GM23338 (cell line): ENCODE data around the gene ABAT. TPM values are rescaled to one million over a fixed set of nuclear protein-coding genes. Genes with fewer than 3 reads are reported as not detected.

Experiments used
- ATAC-seq: fragments of 200-7000 bp; cut with Tn5 transposase; 3 replicates; pipeline ENCODE4 v1.9.1; 2020
- DNase-seq: peaks from one replicate; pipeline ENCODE4 v3.0.0-alpha.2; 2015; ENCODE audit warnings: low spot score
- H2AFZ ChIP-seq: fragments of 200-600 bp; sonication (generic); 2 replicates; pipeline ENCODE4 v1.8.0; 2016; ENCODE audit warnings: antibody characterized with exemption, mild to moderate bottlenecking, moderate library complexity
- H3F3A ChIP-seq: fragments of 200-600 bp; sonication (generic); replicated peaks from 2 replicates; pipeline ENCODE4 v1.8.0; 2017; ENCODE audit warnings: antibody characterized with exemption, mixed run types, low read depth
- H3K27ac ChIP-seq: fragments of 200-600 bp; sonication (generic); 2 replicates; pipeline ENCODE4 v1.6.1; 2016; ENCODE audit warnings: low read depth
- H3K27me3 ChIP-seq: fragments of 200-600 bp; sonication (generic); 2 replicates; pipeline ENCODE4 v1.8.0; 2016; ENCODE audit warnings: mild to moderate bottlenecking, mixed run types, moderate library complexity; ENCODE audit not compliant: insufficient read depth
- H3K36me3 ChIP-seq: fragments of 200-600 bp; sonication (generic); 2 replicates; pipeline ENCODE4 v1.8.0; 2016; ENCODE audit warnings: mild to moderate bottlenecking; ENCODE audit not compliant: insufficient read depth
- H3K4me1 ChIP-seq: fragments of 200-600 bp; sonication (generic); 2 replicates; pipeline ENCODE4 v1.8.0; 2016; ENCODE audit warnings: mild to moderate bottlenecking, moderate library complexity; ENCODE audit not compliant: insufficient read depth
- H3K4me2 ChIP-seq: fragments of 200-600 bp; sonication (generic); 2 replicates; pipeline ENCODE4 v1.7.1; 2017; ENCODE audit warnings: mixed run types
- H3K4me3 ChIP-seq: fragments of 200-600 bp; sonication (generic); 2 replicates; pipeline ENCODE4 v1.6.1; 2016; ENCODE audit warnings: mixed run types
- H3K79me2 ChIP-seq: fragments of 200-600 bp; sonication (generic); replicated peaks from 2 replicates; pipeline ENCODE4 v1.8.0; 2017; ENCODE audit warnings: mild to moderate bottlenecking; ENCODE audit not compliant: insufficient read depth
- H3K9me2 ChIP-seq: fragments of 200-600 bp; sonication (generic); 2 replicates; pipeline ENCODE4 v1.8.0; 2017; ENCODE audit not compliant: insufficient read depth
- H4K20me1 ChIP-seq: fragments of 200-600 bp; sonication (generic); replicated peaks from 2 replicates; pipeline ENCODE4 v1.8.0; 2017; ENCODE audit warnings: mild to moderate bottlenecking; ENCODE audit not compliant: insufficient read depth
- H3K27ac Mint-ChIP-seq: 2 replicates; pipeline ENCODE4 v1.8.0; 2020; ENCODE audit warnings: inconsistent platforms, mild to moderate bottlenecking, moderate library complexity, mixed read lengths
- H3K27me3 Mint-ChIP-seq: 3 replicates; pipeline ENCODE4 v1.8.0; 2022; ENCODE audit warnings: low read depth, mild to moderate bottlenecking, moderate library complexity, mixed read lengths, inconsistent platforms; ENCODE audit not compliant: insufficient read depth, poor library complexity
- H3K36me3 Mint-ChIP-seq: 3 replicates; pipeline ENCODE4 v1.8.0; 2021; ENCODE audit warnings: low read depth, mild to moderate bottlenecking, inconsistent platforms, moderate library complexity, mixed read lengths
- H3K4me1 Mint-ChIP-seq: 3 replicates; pipeline ENCODE4 v1.8.0; 2020; ENCODE audit warnings: mild to moderate bottlenecking, inconsistent platforms, mixed read lengths
- H3K4me3 Mint-ChIP-seq: 3 replicates; pipeline ENCODE4 v1.8.0; 2021; ENCODE audit warnings: moderate library complexity, mild to moderate bottlenecking, inconsistent platforms, mixed read lengths
- H3K9me3 Mint-ChIP-seq: 3 replicates; pipeline ENCODE4 v1.8.0; 2020; ENCODE audit warnings: moderate library complexity, mild to moderate bottlenecking, inconsistent platforms, mixed read lengths
- CREB1 ChIP-seq: fragments of 250-450 bp; sonication (Bioruptor Pico); IDR thresholded peaks from 2 replicates; pipeline ENCODE4 v1.5.0; 2020; ENCODE audit warnings: low read depth, mild to moderate bottlenecking, moderate library complexity
- CTCF ChIP-seq, 2 experiments: fragments of 200-600 bp in 1 of 2; sonication (generic) in 1 of 2; conservative IDR thresholded peaks; 2 replicates each; pipeline versions ENCODE4 v1.5.1 to v1.6.1; 2016 to 2017; ENCODE audit warnings: antibody characterized with exemption in 2 of 2, low read depth in 2 of 2, mild to moderate bottlenecking in 2 of 2, moderate library complexity in 1 of 2
- ETS1 ChIP-seq: IDR thresholded peaks from 2 replicates; pipeline ENCODE4 v1.6.1; 2016; ENCODE audit warnings: antibody characterized with exemption
- EZH2 ChIP-seq: fragments of 200-600 bp; sonication (generic); IDR thresholded peaks from one replicate; pipeline ENCODE4 v1.8.0; 2017; ENCODE audit warnings: antibody characterized with exemption, mild to moderate bottlenecking, low read depth; ENCODE audit not compliant: unreplicated experiment
- EZH2phosphoT487 ChIP-seq: fragments of 200-600 bp; sonication (generic); IDR thresholded peaks from one replicate; pipeline ENCODE4 v1.8.1; 2018; ENCODE audit warnings: antibody characterized with exemption; ENCODE audit not compliant: unreplicated experiment
- JUNB ChIP-seq: IDR thresholded peaks from one replicate; pipeline ENCODE4 v1.6.1; 2016; ENCODE audit warnings: antibody characterized with exemption; ENCODE audit not compliant: unreplicated experiment
- NANOG ChIP-seq: IDR thresholded peaks from 2 replicates; pipeline ENCODE4 v1.6.1; 2016; ENCODE audit warnings: antibody characterized with exemption, borderline replicate concordance
- POLR2AphosphoS5 ChIP-seq: IDR thresholded peaks from 2 replicates; pipeline ENCODE4 v1.6.1; 2016; ENCODE audit warnings: antibody characterized with exemption, low read depth
- REST ChIP-seq: IDR thresholded peaks from one replicate; pipeline ENCODE4 v1.6.1; 2018; ENCODE audit warnings: antibody characterized with exemption; ENCODE audit not compliant: unreplicated experiment
- STAT1 ChIP-seq: IDR thresholded peaks from one replicate; pipeline ENCODE4 v1.6.1; 2016; ENCODE audit warnings: antibody characterized with exemption; ENCODE audit not compliant: unreplicated experiment
- ZNF114 ChIP-seq: fragments of 250-450 bp; sonication (Bioruptor Pico); IDR thresholded peaks from 2 replicates; pipeline ENCODE4 v1.5.0; 2020; ENCODE audit warnings: mild to moderate bottlenecking, moderate library complexity
- ZNF331 ChIP-seq: fragments of 250-450 bp; sonication (Bioruptor Pico); IDR thresholded peaks from 2 replicates; pipeline ENCODE4 v1.5.0; 2020; ENCODE audit warnings: low read depth, mild to moderate bottlenecking, moderate library complexity
- ZNF462 ChIP-seq: fragments of 250-450 bp; sonication (Bioruptor Pico); IDR thresholded peaks from 2 replicates; pipeline ENCODE4 v1.5.0; 2020; ENCODE audit warnings: mild to moderate bottlenecking, moderate library complexity
- polyA plus RNA-seq: library from polyadenylated mRNA; unstranded; fragments of >200 nt; fragmentation: Nextera tagmentation; extraction: Ambion mirVana; gene quantifications from 2 replicates; pipeline ENCODE4 v1.2.1, GENCODE V29; 2016
- total RNA-seq: library from RNA; depleted of rRNA; stranded (reverse); fragments of >200 nt; shearing (Covaris generic); gene quantifications from 2 replicates; pipeline ENCODE4 v1.2.3, GENCODE V29; 2014

Gene ABAT
- total and polyA plus RNA-seq, 2 experiments from 2014 or later, result 4.4 to 8.8 TPM

GRCh38 chr16:8628981-8629725 lies 45.3 kb upstream of the ABAT start:
- no peak overlapping the region; the same call in 2 of the 3 replicates for H3K4me3 Mint-ChIP-seq
- Histone ChIP-seq H3K79me2 (peaks cover 15% of the 10 kb centered on the region), H3K27ac (no peak overlapping the region), H4K20me1 (peaks cover 27% of the 10 kb centered on the region), H3F3A (0 out of 2 replicates have a peak, but pooled peaks cover 4% of the 10 kb centered on the region), H2AFZ (no peak overlapping the region), H3K4me1 (no peaks in the 10 kb centered on the region), H3K4me2 (no peak overlapping the region), H3K4me3 (no peak overlapping the region), H3K27me3 (no peaks in the 10 kb centered on the region), H3K36me3 (peaks cover 29% of the 10 kb centered on the region), H3K9me2 (no peaks in the 10 kb centered on the region)
- ATAC-seq (no peak), DNase-seq (no peak)
- TF ChIP-seq CTCF (conservative IDR thresholded peaks at IDR 0.05; ENCODE audit: low read depth in 2 of 2), result no peak
- TF ChIP-seq ZNF114 (CRISPR knock-in tag), result no peak
- no peak for TF ChIP-seq ETS1
- TF ChIP-seq EZH2, result no peak
- TF ChIP-seq EZH2phosphoT487, result no peak
- no peak for TF ChIP-seq REST
- no peak for TF ChIP-seq CREB1 (CRISPR knock-in tag)
- TF ChIP-seq ZNF462 (CRISPR knock-in tag), result no peak
- TF ChIP-seq NANOG, result no peak
- no peak for TF ChIP-seq STAT1
- TF ChIP-seq ZNF331 (CRISPR knock-in tag), result no peak
- no peak for TF ChIP-seq JUNB
- no peak for TF ChIP-seq POLR2AphosphoS5
- H3K27ac Mint-ChIP-seq, result no peak overlapping the region
- no peaks in the 10 kb centered on the region; the same call in 1 of the 3 replicates for H3K9me3 Mint-ChIP-seq
- no peaks in the 10 kb centered on the region; the same call in 2 of the 3 replicates for H3K4me1 Mint-ChIP-seq
- H3K36me3 Mint-ChIP-seq, result peaks cover 88% of the 10 kb centered on the region
- H3K27me3 Mint-ChIP-seq, result peaks cover 2% of the 10 kb centered on the region
